GM19239 (cell line): ENCODE results near the gene SNRPA.
"Not testable (repeated sequence)": the region's sequence is repeated elsewhere in the genome, so short reads cannot be mapped to it uniquely, and the experiment has no call there.

Experiments
- DNase-seq: peaks from one replicate; pipeline ENCODE4 v3.0.0; 2011; ENCODE audit warnings: low spot score; ENCODE audit not compliant: insufficient read length
- FAIRE-seq: peaks from 2 replicates; lab custom pipeline; 2011; peaks lifted over from hg19 to GRCh38; lab: Jason Lieb, UNC

The SNRPA gene

GRCh38 chr19:40719414-40719894, 31.5 kb upstream of the SNRPA start:
- FAIRE-seq = no peak
- no peak for DNase-seq

- DNase-seq = no peak
- no peak for FAIRE-seq
Observed at GRCh38 chr19:40721140-40721486, 29.9 kb upstream of the SNRPA start.

GRCh38 chr19:40721936-40722661, 28.9 kb upstream of the SNRPA start:
- no peak for DNase-seq
- no peak for FAIRE-seq

- FAIRE-seq (no peak), DNase-seq (no peak)
Observed at GRCh38 chr19:40723661-40724254, 27.2 kb upstream of the SNRPA start.

GRCh38 chr19:40724315-40724714, 26.7 kb upstream of the SNRPA start:
- FAIRE-seq = no peak
- DNase-seq = no peak

GRCh38 chr19:40724855-40725254, 26.1 kb upstream of the SNRPA start:
- DNase-seq (no peak), FAIRE-seq (no peak)

- no peak for DNase-seq
- no peak for FAIRE-seq
Observed at GRCh38 chr19:40726279-40726678, 24.7 kb upstream of the SNRPA start.

GRCh38 chr19:40730065-40730464, 20.9 kb upstream of the SNRPA start:
- FAIRE-seq, DNase-seq: not testable (repeated sequence)

GRCh38 chr19:40732304-40732703, 18.7 kb upstream of the SNRPA start:
- DNase-seq, FAIRE-seq: not testable (repeated sequence)

- DNase-seq (no peak), FAIRE-seq (no peak)
Observed at GRCh38 chr19:40733149-40733548, 17.9 kb upstream of the SNRPA start.

GRCh38 chr19:40735013-40735771, 15.8 kb upstream of the SNRPA start:
- no peak for DNase-seq
- FAIRE-seq = no peak

- no peak for DNase-seq
- FAIRE-seq = no peak
Observed at GRCh38 chr19:40736661-40737060, 14.3 kb upstream of the SNRPA start.

- DNase-seq (no peak), FAIRE-seq (no peak)
Observed at GRCh38 chr19:40737102-40737644, 13.8 kb upstream of the SNRPA start.

- DNase-seq = no peak
- no peak for FAIRE-seq
Observed at GRCh38 chr19:40739030-40739839, 11.8 kb upstream of the SNRPA start.

- DNase-seq (no peak), FAIRE-seq (no peak)
Observed at GRCh38 chr19:40739871-40740703, 10.9 kb upstream of the SNRPA start.

- DNase-seq = no peak
- FAIRE-seq = no peak
Observed at GRCh38 chr19:40740747-40741146, 10.3 kb upstream of the SNRPA start.

GRCh38 chr19:40741527-40742390, 9.2 kb upstream of the SNRPA start:
- no peak for DNase-seq
- no peak for FAIRE-seq

GRCh38 chr19:40742477-40742876, 8.5 kb upstream of the SNRPA start:
- FAIRE-seq (no peak), DNase-seq (no peak)
